Muscle layer of duodenum (tissue), 2 donors: ENCODE measurements around the gene COMMD7.

Source experiments
- H3K27ac ChIP-seq: one replicate; pipeline ENCODE4 v1.7.0; 2013; ENCODE audit warnings: mild to moderate bottlenecking, low read length
- H3K27me3 ChIP-seq: one replicate; pipeline ENCODE4 v1.7.0; 2013; ENCODE audit warnings: low read depth, mild to moderate bottlenecking, control low read depth, low read length
- H3K36me3 ChIP-seq, 2 donors: one replicate each; pipeline ENCODE4 v1.7.0; 2013; ENCODE audit warnings: low read length in 2 of 2, control low read depth in 1 of 2, mild to moderate bottlenecking in 1 of 2; ENCODE audit not compliant: insufficient read depth in 2 of 2, control insufficient read depth in 1 of 2
- H3K4me1 ChIP-seq, 2 donors: one replicate each; pipeline ENCODE4 v1.7.0; 2013; ENCODE audit warnings: low read length in 2 of 2, mild to moderate bottlenecking in 2 of 2, control low read depth in 1 of 2, moderate library complexity in 1 of 2; ENCODE audit not compliant: insufficient read depth in 2 of 2, control insufficient read depth in 1 of 2
- H3K4me3 ChIP-seq, 2 donors: one replicate each; pipeline ENCODE4 v1.7.0; 2013; ENCODE audit warnings: low read length in 2 of 2, low read depth in 1 of 2, mild to moderate bottlenecking in 1 of 2
- H3K9me3 ChIP-seq, 2 donors: one replicate each; pipeline ENCODE4 v1.7.0; 2013; ENCODE audit warnings: low read length in 2 of 2, control low read depth in 1 of 2, mild to moderate bottlenecking in 1 of 2; ENCODE audit not compliant: control insufficient read depth in 1 of 2
- donor health status: healthy.

Gene COMMD7

GRCh38 chr20:32682508-32682987 lies 60.7 kb downstream of the COMMD7 start:
- Histone ChIP-seq H3K27me3 (no peaks in the 10 kb centered on the region), H3K4me1 (no peaks in the 10 kb centered on the region), H3K36me3 (no peaks in the 10 kb centered on the region), H3K4me3 (no peak overlapping the region), H3K9me3 (no peaks in the 10 kb centered on the region), H3K27ac (no peak overlapping the region)

GRCh38 chr20:32681175-32682084 lies 61.8 kb downstream of the COMMD7 start:
- no peaks in the 10 kb centered on the region for H3K9me3 ChIP-seq
- H3K4me1 ChIP-seq: no peaks in the 10 kb centered on the region
- no peak overlapping the region for H3K27ac ChIP-seq
- H3K27me3 ChIP-seq: no peaks in the 10 kb centered on the region
- H3K36me3 ChIP-seq: no peaks in the 10 kb centered on the region
- no peak overlapping the region for H3K4me3 ChIP-seq

GRCh38 chr20:32680544-32681174 lies 62.6 kb downstream of the COMMD7 start:
- H3K4me1 ChIP-seq: no peaks in the 10 kb centered on the region
- no peak overlapping the region for H3K4me3 ChIP-seq
- H3K27me3 ChIP-seq: no peaks in the 10 kb centered on the region
- no peaks in the 10 kb centered on the region for H3K36me3 ChIP-seq
- no peaks in the 10 kb centered on the region for H3K9me3 ChIP-seq
- H3K27ac ChIP-seq: no peak overlapping the region

GRCh38 chr20:32678948-32679347 lies 64.3 kb downstream of the COMMD7 start:
- no peak overlapping the region for H3K27ac ChIP-seq
- no peaks in the 10 kb centered on the region for H3K4me1 ChIP-seq
- H3K9me3 ChIP-seq: no peaks in the 10 kb centered on the region
- no peaks in the 10 kb centered on the region for H3K36me3 ChIP-seq
- no peak overlapping the region for H3K4me3 ChIP-seq
- no peaks in the 10 kb centered on the region for H3K27me3 ChIP-seq

- Histone ChIP-seq H3K27me3 (no peaks in the 10 kb centered on the region), H3K4me1 (no peaks in the 10 kb centered on the region), H3K4me3 (no peak overlapping the region), H3K9me3 (no peaks in the 10 kb centered on the region), H3K36me3 (no peaks in the 10 kb centered on the region), H3K27ac (no peak overlapping the region)
Measured at GRCh38 chr20:32675223-32675975, 67.9 kb downstream of the COMMD7 start.

GRCh38 chr20:32674362-32674789 lies 68.9 kb downstream of the COMMD7 start:
- Histone ChIP-seq H3K9me3 (no peaks in the 10 kb centered on the region), H3K4me3 (no peak overlapping the region), H3K27ac (no peak overlapping the region), H3K27me3 (no peaks in the 10 kb centered on the region), H3K4me1 (no peaks in the 10 kb centered on the region), H3K36me3 (no peaks in the 10 kb centered on the region)

GRCh38 chr20:32672982-32673851 lies 70.0 kb downstream of the COMMD7 start:
- no peak overlapping the region for H3K4me3 ChIP-seq
- no peaks in the 10 kb centered on the region for H3K27me3 ChIP-seq
- H3K9me3 ChIP-seq: no peaks in the 10 kb centered on the region
- H3K36me3 ChIP-seq: no peaks in the 10 kb centered on the region
- H3K27ac ChIP-seq: no peak overlapping the region
- H3K4me1 ChIP-seq: no peaks in the 10 kb centered on the region

- Histone ChIP-seq H3K4me3 (no peak overlapping the region), H3K27ac (no peak overlapping the region), H3K9me3 (no peaks in the 10 kb centered on the region), H3K4me1 (no peaks in the 10 kb centered on the region), H3K36me3 (no peaks in the 10 kb centered on the region), H3K27me3 (no peaks in the 10 kb centered on the region)
Measured at GRCh38 chr20:32672394-32672981, 70.8 kb downstream of the COMMD7 start.

GRCh38 chr20:32670773-32671455 lies 72.4 kb downstream of the COMMD7 start:
- Histone ChIP-seq H3K27ac (no peak overlapping the region), H3K4me1 (no peaks in the 10 kb centered on the region), H3K4me3 (no peak overlapping the region), H3K27me3 (no peaks in the 10 kb centered on the region), H3K9me3 (no peaks in the 10 kb centered on the region), H3K36me3 (no peaks in the 10 kb centered on the region)

GRCh38 chr20:32667027-32667426 lies 76.2 kb downstream of the COMMD7 start:
- H3K4me3 ChIP-seq: no peak overlapping the region
- H3K36me3 ChIP-seq: no peaks in the 10 kb centered on the region
- no peaks in the 10 kb centered on the region for H3K4me1 ChIP-seq
- no peaks in the 10 kb centered on the region for H3K9me3 ChIP-seq
- H3K27me3 ChIP-seq: no peaks in the 10 kb centered on the region
- no peak overlapping the region for H3K27ac ChIP-seq
